H9 (cell line): ENCODE measurements around the gene PTDSS2. TPM values are rescaled to one million over a fixed set of nuclear protein-coding genes. Genes with fewer than 3 reads are reported as not detected.

ENCODE experiments used
- DNase-seq: peaks from one replicate; pipeline ENCODE4 v3.0.0-alpha.2; 2017
- H2AFZ ChIP-seq: one replicate; pipeline ENCODE4 v1.6.1; 2013; ENCODE audit warnings: mild to moderate bottlenecking, low read length, control low read depth, moderate library complexity
- H2AK5ac ChIP-seq: 2 replicates; pipeline ENCODE4 v1.6.1; 2013; ENCODE audit warnings: low read length, control low read depth, mixed read lengths; ENCODE audit not compliant: insufficient read length
- H2BK120ac ChIP-seq: one replicate; pipeline ENCODE4 v1.6.1; 2013; ENCODE audit warnings: low read depth, mild to moderate bottlenecking, low read length, control low read depth, inconsistent platforms; ENCODE audit not compliant: poor library complexity, severe bottlenecking
- H2BK12ac ChIP-seq: 2 replicates; pipeline ENCODE4 v1.6.1; 2013; ENCODE audit warnings: low read length, control low read depth, mixed read lengths, low read depth; ENCODE audit not compliant: insufficient read length
- H2BK15ac ChIP-seq: 2 replicates; pipeline ENCODE4 v1.6.1; 2013; ENCODE audit warnings: low read depth, low read length, control low read depth
- H2BK20ac ChIP-seq: one replicate; pipeline ENCODE4 v1.6.1; 2013; ENCODE audit warnings: low read depth, mild to moderate bottlenecking, low read length, control low read depth, inconsistent platforms; ENCODE audit not compliant: poor library complexity, severe bottlenecking
- H2BK5ac ChIP-seq: 2 replicates; pipeline ENCODE4 v1.6.1; 2013; ENCODE audit warnings: low read length, control low read depth, mixed read lengths; ENCODE audit not compliant: insufficient read length
- H3K14ac ChIP-seq: 2 replicates; pipeline ENCODE4 v1.6.1; 2013; ENCODE audit warnings: low read length, control low read depth; ENCODE audit not compliant: insufficient read depth
- H3K18ac ChIP-seq: 2 replicates; pipeline ENCODE4 v1.6.1; 2013; ENCODE audit warnings: low read depth, mild to moderate bottlenecking, mixed read lengths, low read length, control low read depth; ENCODE audit not compliant: insufficient read length
- H3K23ac ChIP-seq: 2 replicates; pipeline ENCODE4 v1.6.1; 2013; ENCODE audit warnings: low read length, control low read depth, mixed read lengths, low read depth; ENCODE audit not compliant: insufficient read length
- H3K23me2 ChIP-seq: 2 replicates; pipeline ENCODE4 v1.6.1; 2013; ENCODE audit warnings: low read depth, mild to moderate bottlenecking, mixed read lengths, low read length, control low read depth; ENCODE audit not compliant: insufficient read length, poor library complexity, severe bottlenecking
- H3K27ac ChIP-seq: 2 replicates; pipeline ENCODE4 v1.5.1; 2013; ENCODE audit warnings: low read length, control low read depth, mixed read lengths, low read depth; ENCODE audit not compliant: insufficient read length
- H3K27me3 ChIP-seq: 2 replicates; pipeline ENCODE4 v1.6.1; 2013; ENCODE audit warnings: low read length, control low read depth, inconsistent platforms; ENCODE audit not compliant: insufficient read depth
- H3K4ac ChIP-seq: 2 replicates; pipeline ENCODE4 v1.6.1; 2013; ENCODE audit warnings: low read depth, mild to moderate bottlenecking, control low read depth, inconsistent platforms, low read length, moderate library complexity
- H3K4me1 ChIP-seq: 2 replicates; pipeline ENCODE4 v1.6.1; 2013; ENCODE audit warnings: low read length, control low read depth, inconsistent platforms; ENCODE audit not compliant: insufficient read depth
- H3K4me2 ChIP-seq: 2 replicates; pipeline ENCODE4 v1.6.1; 2013; ENCODE audit warnings: low read length, control low read depth, mixed read lengths; ENCODE audit not compliant: insufficient read length, insufficient read depth
- H3K56ac ChIP-seq: 2 replicates; pipeline ENCODE4 v1.6.1; 2013; ENCODE audit warnings: low read depth, mild to moderate bottlenecking, mixed read lengths, low read length, control low read depth; ENCODE audit not compliant: insufficient read length
- H3K79me1 ChIP-seq: 2 replicates; pipeline ENCODE4 v1.6.1; 2013; ENCODE audit warnings: low read depth, mild to moderate bottlenecking, moderate library complexity, low read length, control low read depth, inconsistent platforms; ENCODE audit not compliant: insufficient read depth, poor library complexity, severe bottlenecking
- H3K79me2 ChIP-seq: 2 replicates; pipeline ENCODE4 v1.6.1; 2013; ENCODE audit warnings: low read length, control low read depth, inconsistent platforms; ENCODE audit not compliant: insufficient read depth
- H3K9ac ChIP-seq: 2 replicates; pipeline ENCODE4 v1.6.1; 2013; ENCODE audit warnings: low read length, control low read depth, mixed read lengths; ENCODE audit not compliant: insufficient read length; ENCODE audit errors: extremely low read depth
- H3K9me3 ChIP-seq: one replicate; pipeline ENCODE4 v1.6.1; 2013; ENCODE audit warnings: low read depth, low read length, inconsistent platforms; ENCODE audit not compliant: control insufficient read depth
- H3T11ph ChIP-seq: one replicate; pipeline ENCODE4 v1.6.1; 2013; ENCODE audit warnings: mild to moderate bottlenecking, low read length, control low read depth, inconsistent platforms
- H4K20me1 ChIP-seq: one replicate; pipeline ENCODE4 v1.6.1; 2013; ENCODE audit not compliant: control insufficient read depth, insufficient read length, insufficient read depth
- H4K5ac ChIP-seq: 2 replicates; pipeline ENCODE4 v1.6.1; 2013; ENCODE audit warnings: low read depth, mild to moderate bottlenecking, mixed read lengths, low read length, control low read depth; ENCODE audit not compliant: insufficient read length
- H4K8ac ChIP-seq: replicated peaks from 2 replicates; pipeline ENCODE4 v1.6.1; 2013; ENCODE audit warnings: low read length, control low read depth, mixed read lengths, low read depth; ENCODE audit not compliant: insufficient read length
- H4K91ac ChIP-seq: 2 replicates; pipeline ENCODE4 v1.6.1; 2013; ENCODE audit warnings: low read depth, mild to moderate bottlenecking, moderate library complexity, mixed read lengths, low read length, control low read depth; ENCODE audit not compliant: insufficient read length
- H3K27ac Mint-ChIP-seq, 3 experiments: 2 replicates in 2 of 3; 3 replicates in 1 of 3; pipeline ENCODE4 v1.8.0; 2020 to 2021; ENCODE audit warnings: mixed read lengths in 3 of 3, mild to moderate bottlenecking in 1 of 3, moderate library complexity in 1 of 3
- H3K27me3 Mint-ChIP-seq: 2 replicates; pipeline ENCODE4 v1.8.0; 2021; ENCODE audit warnings: low read depth, mild to moderate bottlenecking, moderate library complexity, mixed read lengths
- H3K36me3 Mint-ChIP-seq, 3 experiments: 2 replicates in 2 of 3; 3 replicates in 1 of 3; pipeline ENCODE4 v1.8.0; 2020 to 2021; ENCODE audit warnings: low read depth in 3 of 3, mixed read lengths in 3 of 3; ENCODE audit not compliant: insufficient read depth in 1 of 3
- H3K4me1 Mint-ChIP-seq, 2 experiments: 2 replicates each; pipeline ENCODE4 v1.8.0; 2020; ENCODE audit warnings: mixed read lengths in 2 of 2
- H3K4me3 Mint-ChIP-seq, 2 experiments: 2 replicates in 1 of 2; 3 replicates in 1 of 2; pipeline ENCODE4 v1.8.0; 2020 to 2021; ENCODE audit warnings: mild to moderate bottlenecking in 2 of 2, mixed read lengths in 2 of 2, moderate library complexity in 1 of 2
- H3K9me3 Mint-ChIP-seq, 2 experiments: 2 replicates in 1 of 2; 3 replicates in 1 of 2; pipeline ENCODE4 v1.8.0; 2020; ENCODE audit warnings: mild to moderate bottlenecking in 2 of 2, mixed read lengths in 2 of 2, moderate library complexity in 1 of 2
- WGBS: extraction: QIAGEN DNeasy Blood & Tissue Kit; methylation state at CpG from one replicate; pipeline ENCODE4 v1.1.7; 2013; ENCODE audit warnings: missing lambda C conversion rate, low lambda C conversion rate, mixed read lengths; ENCODE audit not compliant: insufficient read length; ENCODE audit errors: extremely low coverage; 5-methylcytosine and 5-hydroxymethylcytosine counted together
- total RNA-seq: library from RNA; stranded (reverse); gene quantifications from 2 replicates; pipeline ENCODE4 v1.2.1, GENCODE V29; 2021
- TF ChIP-seq, protein P1 (sequence below): fragments of 200-600 bp; sonication (generic); conservative IDR thresholded peaks from 3 replicates; pipeline ENCODE4 v1.8.0; 2021; ENCODE audit warnings: antibody characterized with exemption, mild to moderate bottlenecking

Gene PTDSS2
- total RNA-seq, 1 experiment from 2014 or later, result 55.3 TPM

DNA sequence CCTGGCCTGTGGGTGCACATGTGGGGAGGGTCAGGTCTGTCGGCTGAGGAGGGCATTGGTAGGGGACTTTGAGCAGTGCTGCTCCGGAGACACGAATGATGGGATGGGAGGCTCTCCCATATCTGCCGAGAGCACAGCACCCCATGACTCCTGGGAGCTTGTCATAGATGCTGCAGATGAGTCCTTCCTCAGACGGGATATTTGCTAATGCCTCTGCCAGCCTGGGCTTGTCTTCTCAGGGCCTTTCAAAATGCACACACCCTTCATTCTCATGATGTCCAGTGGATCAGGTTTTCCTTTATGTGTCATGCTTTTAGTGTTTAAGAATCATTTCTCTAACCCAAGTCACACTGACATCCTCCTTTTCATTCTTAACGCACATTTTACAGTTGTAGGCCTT is 65.1 kb downstream of the PTDSS2 start:
- Histone ChIP-seq H2BK20ac (no peak overlapping the region), H4K20me1 (no peaks in the 10 kb centered on the region), H3K4me1 (no peaks in the 10 kb centered on the region), H3T11ph (no peak overlapping the region), H3K79me2 (no peaks in the 10 kb centered on the region), H3K27ac (no peak overlapping the region), H4K91ac (no peak overlapping the region), H3K9ac (no peak overlapping the region), H3K23ac (no peak overlapping the region), H2AFZ (no peak overlapping the region), H3K23me2 (peaks cover 3% of the 10 kb centered on the region), H3K79me1 (no peaks in the 10 kb centered on the region), H3K18ac (no peak overlapping the region), H3K4me2 (no peak overlapping the region), H3K56ac (no peak overlapping the region), H2BK15ac (no peak overlapping the region), H2BK12ac (no peak overlapping the region), H3K14ac (no peak overlapping the region), H3K4ac (no peak overlapping the region), H2BK5ac (no peak overlapping the region), H3K9me3 (no peaks in the 10 kb centered on the region), H3K27me3 (no peaks in the 10 kb centered on the region), H4K8ac (no peak overlapping the region), H2BK120ac (no peak overlapping the region), H2AK5ac (no peak overlapping the region), H4K5ac (no peak overlapping the region)
- H3K36me3 Mint-ChIP-seq, result peaks cover 33 to 43% (median 41%) of the 10 kb centered on the region in 3 experiments
- whole genome bisulfite sequencing, result no CpG with 5 or more reads among the region's 6 CpGs
- H3K27me3 Mint-ChIP-seq, result peaks cover 2% of the 10 kb centered on the region
- H3K9me3 Mint-ChIP-seq, result peaks cover 27% of the 10 kb centered on the region in 2 experiments
- no peak for DNase-seq
- peaks cover 3 to 4% of the 10 kb centered on the region in 2 experiments; a peak in 3 of 4 replicates for H3K4me1 Mint-ChIP-seq
- H3K4me3 Mint-ChIP-seq, result no peak overlapping the region
- TF ChIP-seq, protein P1, sequence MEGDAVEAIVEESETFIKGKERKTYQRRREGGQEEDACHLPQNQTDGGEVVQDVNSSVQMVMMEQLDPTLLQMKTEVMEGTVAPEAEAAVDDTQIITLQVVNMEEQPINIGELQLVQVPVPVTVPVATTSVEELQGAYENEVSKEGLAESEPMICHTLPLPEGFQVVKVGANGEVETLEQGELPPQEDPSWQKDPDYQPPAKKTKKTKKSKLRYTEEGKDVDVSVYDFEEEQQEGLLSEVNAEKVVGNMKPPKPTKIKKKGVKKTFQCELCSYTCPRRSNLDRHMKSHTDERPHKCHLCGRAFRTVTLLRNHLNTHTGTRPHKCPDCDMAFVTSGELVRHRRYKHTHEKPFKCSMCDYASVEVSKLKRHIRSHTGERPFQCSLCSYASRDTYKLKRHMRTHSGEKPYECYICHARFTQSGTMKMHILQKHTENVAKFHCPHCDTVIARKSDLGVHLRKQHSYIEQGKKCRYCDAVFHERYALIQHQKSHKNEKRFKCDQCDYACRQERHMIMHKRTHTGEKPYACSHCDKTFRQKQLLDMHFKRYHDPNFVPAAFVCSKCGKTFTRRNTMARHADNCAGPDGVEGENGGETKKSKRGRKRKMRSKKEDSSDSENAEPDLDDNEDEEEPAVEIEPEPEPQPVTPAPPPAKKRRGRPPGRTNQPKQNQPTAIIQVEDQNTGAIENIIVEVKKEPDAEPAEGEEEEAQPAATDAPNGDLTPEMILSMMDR, result no peak
- H3K27ac Mint-ChIP-seq, result no peak overlapping the region
